Measurements from ENCODE around the gene E2F6. TPM values are rescaled to one million over a fixed set of nuclear protein-coding genes. Genes with fewer than 3 reads are reported as not detected.

E2F6 gene
- total RNA-seq, 4 donors from 2014 or later, result 6.3 to 10.2 (median 6.8) TPM

GRCh38 chr2:11434443-11434842 lies 31.5 kb downstream of the E2F6 start:
- H3K4me1 ChIP-seq, result no peaks in the 10 kb centered on the region
- no peak for TF ChIP-seq CTCF (IDR thresholded peaks at IDR 0.05)
- TF ChIP-seq POLR2A (IDR thresholded peaks at IDR 0.05), result no peak
- no peak for DNase-seq
- H3K36me3 ChIP-seq, result no peaks in the 10 kb centered on the region
- H3K4me3 ChIP-seq, result no peak overlapping the region
- H3K27ac ChIP-seq, result no peak overlapping the region
- H3K27me3 ChIP-seq, result no peaks in the 10 kb centered on the region
- no peaks in the 10 kb centered on the region for H3K9me3 ChIP-seq

- Histone ChIP-seq H3K27ac (no peak overlapping the region), H3K9me3 (no peaks in the 10 kb centered on the region), H3K4me1 (no peaks in the 10 kb centered on the region), H3K4me3 (no peak overlapping the region), H3K27me3 (no peaks in the 10 kb centered on the region), H3K36me3 (no peaks in the 10 kb centered on the region)
- TF ChIP-seq POLR2A (IDR thresholded peaks at IDR 0.05) (no peak), CTCF (IDR thresholded peaks at IDR 0.05) (no peak)
- DNase-seq, result no peak
These were observed 32.1 kb downstream of the E2F6 start for GRCh38 chr2:11433822-11434221.

GRCh38 chr2:11430729-11431128 lies 35.2 kb downstream of the E2F6 start:
- H3K27me3 ChIP-seq, result no peaks in the 10 kb centered on the region
- H3K27ac ChIP-seq, result no peak overlapping the region
- H3K9me3 ChIP-seq, result no peaks in the 10 kb centered on the region
- DNase-seq, result no peak
- no peak overlapping the region for H3K4me3 ChIP-seq
- H3K36me3 ChIP-seq, result no peaks in the 10 kb centered on the region
- TF ChIP-seq POLR2A (IDR thresholded peaks at IDR 0.05) (no peak), CTCF (IDR thresholded peaks at IDR 0.05) (no peak)
- no peaks in the 10 kb centered on the region for H3K4me1 ChIP-seq

- no peaks in the 10 kb centered on the region for H3K4me1 ChIP-seq
- H3K27ac ChIP-seq, result no peak overlapping the region
- DNase-seq, result no peak
- H3K9me3 ChIP-seq, result no peaks in the 10 kb centered on the region
- TF ChIP-seq CTCF (IDR thresholded peaks at IDR 0.05), result no peak
- no peak for TF ChIP-seq POLR2A (IDR thresholded peaks at IDR 0.05)
- no peaks in the 10 kb centered on the region for H3K27me3 ChIP-seq
- no peak overlapping the region for H3K4me3 ChIP-seq
- no peaks in the 10 kb centered on the region for H3K36me3 ChIP-seq
These were observed 38.7 kb downstream of the E2F6 start for GRCh38 chr2:11427224-11427623.

- no peaks in the 10 kb centered on the region for H3K27me3 ChIP-seq
- no peak overlapping the region for H3K4me3 ChIP-seq
- H3K36me3 ChIP-seq, result no peaks in the 10 kb centered on the region
- no peak for TF ChIP-seq POLR2A (IDR thresholded peaks at IDR 0.05)
- no peak for TF ChIP-seq CTCF (IDR thresholded peaks at IDR 0.05)
- no peaks in the 10 kb centered on the region for H3K4me1 ChIP-seq
- no peak for DNase-seq
- H3K27ac ChIP-seq, result no peak overlapping the region
- H3K9me3 ChIP-seq, result no peaks in the 10 kb centered on the region
These were observed 43.0 kb downstream of the E2F6 start for GRCh38 chr2:11422901-11423435.

- Histone ChIP-seq H3K27ac (no peak overlapping the region), H3K36me3 (no peaks in the 10 kb centered on the region), H3K27me3 (no peaks in the 10 kb centered on the region), H3K4me1 (no peaks in the 10 kb centered on the region), H3K9me3 (no peaks in the 10 kb centered on the region), H3K4me3 (no peak overlapping the region)
- TF ChIP-seq POLR2A (IDR thresholded peaks at IDR 0.05) (no peak), CTCF (IDR thresholded peaks at IDR 0.05) (no peak)
- DNase-seq, result no peak
These were observed 43.5 kb downstream of the E2F6 start for GRCh38 chr2:11422491-11422865.
